IMR-90 (cell line): Measurements from ENCODE around the gene STARD3. TPM values are rescaled to one million over a fixed set of nuclear protein-coding genes. Genes with fewer than 3 reads are reported as not detected.

Experiments used
- ATAC-seq: fragments of 200-7000 bp; cut with Tn5 transposase; 2 replicates; pipeline ENCODE4 v1.9.1; 2020; ENCODE audit warnings: low read depth, mild to moderate bottlenecking, moderate library complexity
- BruUV-seq: library from RNA; stranded (reverse); fragments of 400-500 nt; replicated peaks from 2 replicates; lab custom pipeline; 2021; lab: Mats Ljungman, UMichigan
- CTCF ChIA-PET: fragments of 300-600 bp; formaldehyde crosslinking; extraction: SDS; loops from one replicate; lab custom pipeline; 2021; ENCODE audit warnings: antibody characterized with exemption; lab: Yijun Ruan, JAX
- POLR2A ChIA-PET: fragments of 300-600 bp; sonication (Branson Sonifier 250); formaldehyde crosslinking; loops from one replicate; lab custom pipeline; 2022; ENCODE audit warnings: antibody characterized with exemption; ENCODE audit not compliant: unreplicated experiment; lab: Charles Lee
- DNase-seq: peaks from one replicate; pipeline ENCODE4 v3.0.0; 2013
- H2AFZ ChIP-seq: replicated peaks from 2 replicates; pipeline ENCODE3; 2013; ENCODE audit warnings: low read length, mild to moderate bottlenecking; ENCODE audit not compliant: poor library complexity
- H2AK5ac ChIP-seq: 2 replicates; pipeline ENCODE4 v1.6.1; 2013; ENCODE audit warnings: low read depth, low read length, inconsistent platforms
- H2AK9ac ChIP-seq: replicated peaks from 2 replicates; pipeline ENCODE3; 2013; ENCODE audit warnings: mild to moderate bottlenecking, low read depth, low read length, moderate library complexity; ENCODE audit not compliant: poor library complexity
- H2BK120ac ChIP-seq: 2 replicates; pipeline ENCODE4 v1.6.1; 2013; ENCODE audit warnings: low read depth, low read length, inconsistent platforms
- H2BK15ac ChIP-seq: 3 replicates; pipeline ENCODE4 v1.6.1; 2013; ENCODE audit warnings: low read depth, low read length, inconsistent platforms
- H2BK20ac ChIP-seq: 2 replicates; pipeline ENCODE4 v1.6.1; 2013; ENCODE audit warnings: low read depth, mild to moderate bottlenecking, inconsistent platforms, low read length, moderate library complexity
- H2BK5ac ChIP-seq: 2 replicates; pipeline ENCODE4 v1.6.1; 2013; ENCODE audit warnings: mild to moderate bottlenecking, low read depth, low read length, inconsistent platforms; ENCODE audit not compliant: poor library complexity, severe bottlenecking
- H3K14ac ChIP-seq: replicated peaks from 2 replicates; pipeline ENCODE4 v1.6.1; 2013; ENCODE audit warnings: low read depth, low read length, inconsistent platforms
- H3K18ac ChIP-seq: 2 replicates; pipeline ENCODE4 v1.6.1; 2013; ENCODE audit warnings: low read depth, low read length, control low read depth
- H3K23ac ChIP-seq: 2 replicates; pipeline ENCODE4 v1.6.1; 2013; ENCODE audit warnings: low read depth, low read length, inconsistent platforms
- H3K27ac ChIP-seq: 2 replicates; pipeline ENCODE4 v1.5.1; 2013; ENCODE audit warnings: mild to moderate bottlenecking, control low read depth, low read length; ENCODE audit not compliant: insufficient read depth
- H3K27me3 ChIP-seq: 2 replicates; pipeline ENCODE4 v1.6.1; 2013; ENCODE audit warnings: low read length; ENCODE audit not compliant: control insufficient read depth, insufficient read depth
- H3K36me3 ChIP-seq: 2 replicates; pipeline ENCODE4 v1.6.1; 2013; ENCODE audit warnings: low read length, mixed read lengths; ENCODE audit not compliant: control insufficient read depth, insufficient read depth
- H3K4ac ChIP-seq: 2 replicates; pipeline ENCODE4 v1.6.1; 2013; ENCODE audit warnings: low read depth, low read length, inconsistent platforms
- H3K4me1 ChIP-seq: 2 replicates; pipeline ENCODE4 v1.6.1; 2013; ENCODE audit warnings: low read length, mixed read lengths; ENCODE audit not compliant: control insufficient read depth, insufficient read depth
- H3K4me2 ChIP-seq: 2 replicates; pipeline ENCODE4 v1.6.1; 2013; ENCODE audit warnings: low read depth, mild to moderate bottlenecking, control low read depth, low read length, moderate library complexity
- H3K4me3 ChIP-seq: 2 replicates; pipeline ENCODE4 v1.5.1; 2013; ENCODE audit warnings: low read depth, mild to moderate bottlenecking, control low read depth, low read length, moderate library complexity; ENCODE audit not compliant: insufficient read depth
- H3K56ac ChIP-seq: 2 replicates; pipeline ENCODE4 v1.6.1; 2013; ENCODE audit warnings: low read length, inconsistent platforms; ENCODE audit not compliant: insufficient read depth; ENCODE audit errors: extremely low read depth
- H3K79me1 ChIP-seq, 2 experiments: 2 replicates each; pipeline ENCODE4 v1.6.1; 2013; ENCODE audit warnings: low read length in 2 of 2, inconsistent platforms in 1 of 2, low read depth in 1 of 2
- H3K9ac ChIP-seq: 2 replicates; pipeline ENCODE4 v1.6.1; 2013; ENCODE audit warnings: low read depth, low read length, control low read depth
- H3K9me1 ChIP-seq: 2 replicates; pipeline ENCODE4 v1.6.1; 2013; ENCODE audit warnings: low read length, inconsistent platforms; ENCODE audit not compliant: insufficient read depth
- H3K9me3 ChIP-seq: 2 replicates; pipeline ENCODE4 v1.6.1; 2013; ENCODE audit warnings: low read length; ENCODE audit not compliant: control insufficient read depth, insufficient read depth
- H4K20me1 ChIP-seq: 2 replicates; pipeline ENCODE4 v1.6.1; 2013; ENCODE audit warnings: low read length, inconsistent platforms; ENCODE audit not compliant: insufficient read depth
- H4K5ac ChIP-seq: 2 replicates; pipeline ENCODE4 v1.6.1; 2013; ENCODE audit warnings: mild to moderate bottlenecking, low read depth, low read length, control low read depth
- H4K8ac ChIP-seq, 2 experiments: 2 replicates each; pipeline ENCODE4 v1.6.1; 2013; ENCODE audit warnings: low read depth in 2 of 2, low read length in 2 of 2, control low read depth in 1 of 2, inconsistent platforms in 1 of 2
- H4K91ac ChIP-seq: 2 replicates; pipeline ENCODE4 v1.6.1; 2013; ENCODE audit warnings: low read depth, low read length, inconsistent platforms; ENCODE audit not compliant: insufficient read depth
- BHLHE40 ChIP-seq: fragments of 150-350 bp; IDR thresholded peaks from 2 replicates; pipeline ENCODE4 v1.6.1; 2016; ENCODE audit warnings: mild to moderate bottlenecking, low read depth, low read length
- CEBPB ChIP-seq: IDR thresholded peaks from 2 replicates; pipeline ENCODE4 v1.6.1; 2012; ENCODE audit warnings: low read depth, low read length, improper control_type of control experiment
- CHD1 ChIP-seq: IDR thresholded peaks from 2 replicates; pipeline ENCODE4 v1.6.1; 2012; ENCODE audit warnings: low read depth, low read length, improper control_type of control experiment
- FOS ChIP-seq: fragments of 150-350 bp; IDR thresholded peaks from 2 replicates; pipeline ENCODE4 v1.6.1; 2016; ENCODE audit warnings: low read depth, low read length
- MAFK ChIP-seq: IDR thresholded peaks from 2 replicates; pipeline ENCODE4 v1.6.1; 2012; ENCODE audit warnings: low read depth, low read length, improper control_type of control experiment
- MAZ ChIP-seq: IDR thresholded peaks from 2 replicates; pipeline ENCODE4 v1.6.1; 2012; ENCODE audit warnings: low read depth, mild to moderate bottlenecking, low read length, improper control_type of control experiment, moderate library complexity, borderline replicate concordance
- NFE2L2 ChIP-seq: fragments of 150-350 bp; IDR thresholded peaks from 2 replicates; pipeline ENCODE4 v1.6.1; 2016; ENCODE audit warnings: low read depth, mild to moderate bottlenecking, low read length
- POLR2A ChIP-seq: IDR thresholded peaks from 2 replicates; pipeline ENCODE4 v1.6.1; 2012; ENCODE audit warnings: mild to moderate bottlenecking, low read depth, low read length
- RAD21 ChIP-seq: IDR thresholded peaks from 2 replicates; pipeline ENCODE4 v1.6.1; 2012; ENCODE audit warnings: low read length, improper control_type of control experiment
- RFX5 ChIP-seq: IDR thresholded peaks from 2 replicates; pipeline ENCODE4 v1.8.0; 2012; ENCODE audit warnings: low read depth, mild to moderate bottlenecking, low read length, moderate library complexity
- SMC3 ChIP-seq: fragments of 150-350 bp; IDR thresholded peaks from 2 replicates; pipeline ENCODE4 v1.6.1; 2016; ENCODE audit warnings: low read depth, mild to moderate bottlenecking, antibody characterized with exemption, low read length, moderate library complexity
- USF2 ChIP-seq: fragments of 150-350 bp; IDR thresholded peaks from 2 replicates; pipeline ENCODE4 v1.6.1; 2017; ENCODE audit warnings: mild to moderate bottlenecking, antibody characterized with exemption, low read length, low read depth
- WGBS, 2 experiments: methylation state at CpG; one replicate each; pipeline versions ENCODE4 v1.1.5 to v1.1.7; 2013; ENCODE audit warnings: missing lambda C conversion rate in 2 of 2; ENCODE audit not compliant: insufficient read length in 1 of 2; ENCODE audit errors: extremely low coverage in 2 of 2; 5-methylcytosine and 5-hydroxymethylcytosine counted together
- dilution Hi-C: fragments of 300-500 bp; cut with HindIII; formaldehyde crosslinking; loops from one replicate; pipeline ENCODE4 v1.14.3; 2018; ENCODE audit warnings: low sequenced_read_pairs; ENCODE audit not compliant: unreplicated experiment
- in situ Hi-C: fragments of 300-500 bp; cut with MboI; formaldehyde crosslinking; loops from 3 replicates; pipeline ENCODE4 v1.14.3; 2019; ENCODE audit warnings: low sequenced_read_pairs, inconsistent platforms, mixed read lengths
- intact Hi-C: fragments of 100-400 bp; cut with micrococcal nuclease; formaldehyde crosslinking; loops from 2 replicates; pipeline ENCODE4 v1.10.0; 2022
- polyA plus RNA-seq, 3 experiments: library from polyadenylated mRNA; depleted of rRNA; stranded (reverse); fragments of >200 nt; gene quantifications; 2 replicates each; pipeline ENCODE4 v1.2.3, GENCODE V29; 2012; ENCODE audit warnings: low replicate concordance in 1 of 3
- total RNA-seq: library from RNA; depleted of rRNA; stranded (reverse); fragments of >200 nt; gene quantifications from 2 replicates; pipeline ENCODE4 v1.2.3, GENCODE V29; 2012

STARD3 gene
- total and polyA plus RNA-seq, 2 of the 4 experiments (the other 2 are of a cell fraction) = 8.1 to 50.4 TPM

- H3K27me3 ChIP-seq = no peaks in the 10 kb centered on the region
- no peak overlapping the region for H2BK5ac ChIP-seq
- intact Hi-C loops = no loop called here
- POLR2A ChIA-PET = no interaction called here
- no peaks in the 10 kb centered on the region; the same call in none of the 2 replicates for H4K20me1 ChIP-seq
- in situ Hi-C loops = no loop called here
- 83% methylated on average over 1 of the region's 5 CpGs; no CpG with 5 or more reads in 1 of the 2 experiments for WGBS, 2 experiments
- no peak overlapping the region for H4K5ac ChIP-seq
- H3K4me2 ChIP-seq = no peak overlapping the region
- H2BK120ac ChIP-seq = no peak overlapping the region
- no peak overlapping the region for H3K9ac ChIP-seq
- H3K18ac ChIP-seq = no peak overlapping the region
- no peak overlapping the region for H4K91ac ChIP-seq
- no peak overlapping the region for H2BK20ac ChIP-seq
- TF ChIP-seq FOS (no peak), POLR2A (no peak), SMC3 (no peak), RAD21 (no peak), USF2 (no peak), MAFK (no peak), BHLHE40 (no peak), CHD1 (no peak), RFX5 (no peak), MAZ (no peak), CEBPB (no peak), NFE2L2 (no peak)
- no peak overlapping the region for H3K56ac ChIP-seq
- peaks cover under 1 to 4% of the 10 kb centered on the region in 2 experiments; a peak in 2 of 4 replicates for H3K79me1 ChIP-seq
- no peak for DNase-seq
- H3K14ac ChIP-seq = no peak overlapping the region
- no peak overlapping the region for H3K23ac ChIP-seq
- no peaks in the 10 kb centered on the region for H3K9me3 ChIP-seq
- BruUV-seq = no TSS peak
- no peak overlapping the region for H3K27ac ChIP-seq
- H2AK5ac ChIP-seq = no peak overlapping the region
- no peak overlapping the region for H2AFZ ChIP-seq
- peaks cover 4% of the 10 kb centered on the region; the same call in 1 of the 2 replicates for H3K4me1 ChIP-seq
- H3K4me3 ChIP-seq = no peak overlapping the region
- H3K36me3 ChIP-seq = peaks cover 40% of the 10 kb centered on the region
- no peak for ATAC-seq
- H4K8ac ChIP-seq = no peak overlapping the region
- no peak overlapping the region for H2BK15ac ChIP-seq
- H2AK9ac ChIP-seq = peak overlapping the region; percentile 72
- no peak overlapping the region for H3K4ac ChIP-seq
- CTCF ChIA-PET = no interaction called here
- dilution Hi-C loops = no loop called here
- no peaks in the 10 kb centered on the region for H3K9me1 ChIP-seq
These were observed 23.0 kb downstream of the STARD3 start for GRCh38 chr17:39660011-39660360.
